Parathyroid adenoma (tissue), 2 donors: ENCODE measurements around the gene BSND.

Experiments used
- H2AFZ ChIP-seq: fragments of 300-600 bp; sonication (generic); one replicate; pipeline ENCODE4 v1.7.0; 2017; ENCODE audit warnings: antibody characterized with exemption, mild to moderate bottlenecking
- H3K27ac ChIP-seq: fragments of 300-600 bp; sonication (generic); one replicate; pipeline ENCODE4 v1.7.0; 2017
- H3K27me3 ChIP-seq: fragments of 300-600 bp; sonication (generic); one replicate; pipeline ENCODE4 v1.7.0; 2017; ENCODE audit warnings: low read length; ENCODE audit not compliant: control insufficient read depth, insufficient read depth
- H3K36me3 ChIP-seq: fragments of 300-600 bp; sonication (generic); one replicate; pipeline ENCODE4 v1.7.0; 2017; ENCODE audit warnings: low read length; ENCODE audit not compliant: control insufficient read depth, insufficient read depth
- H3K4me1 ChIP-seq: fragments of 300-600 bp; sonication (generic); one replicate; pipeline ENCODE4 v1.7.0; 2017; ENCODE audit warnings: control low read depth
- H3K4me2 ChIP-seq: fragments of 300-600 bp; sonication (generic); one replicate; pipeline ENCODE4 v1.7.0; 2017; ENCODE audit warnings: low read length
- H3K4me3 ChIP-seq: fragments of 300-600 bp; sonication (generic); one replicate; pipeline ENCODE4 v1.7.0; 2017; ENCODE audit warnings: low read depth, low read length
- H3K79me2 ChIP-seq: fragments of 300-600 bp; sonication (generic); one replicate; pipeline ENCODE4 v1.7.0; 2017; ENCODE audit warnings: control low read depth
- H3K9ac ChIP-seq: fragments of 300-600 bp; sonication (generic); one replicate; pipeline ENCODE4 v1.7.0; 2017; ENCODE audit warnings: mild to moderate bottlenecking
- H3K9me3 ChIP-seq: fragments of 300-600 bp; sonication (generic); one replicate; pipeline ENCODE4 v1.7.0; 2017; ENCODE audit warnings: low read length; ENCODE audit not compliant: control insufficient read depth
- CTCF ChIP-seq: fragments of 300-600 bp; sonication (generic); IDR thresholded peaks from one replicate; pipeline ENCODE4 v1.7.0; 2017; ENCODE audit warnings: antibody characterized with exemption, mild to moderate bottlenecking
- donor health status: primary hyperparathyroidism.

The BSND gene

DNA sequence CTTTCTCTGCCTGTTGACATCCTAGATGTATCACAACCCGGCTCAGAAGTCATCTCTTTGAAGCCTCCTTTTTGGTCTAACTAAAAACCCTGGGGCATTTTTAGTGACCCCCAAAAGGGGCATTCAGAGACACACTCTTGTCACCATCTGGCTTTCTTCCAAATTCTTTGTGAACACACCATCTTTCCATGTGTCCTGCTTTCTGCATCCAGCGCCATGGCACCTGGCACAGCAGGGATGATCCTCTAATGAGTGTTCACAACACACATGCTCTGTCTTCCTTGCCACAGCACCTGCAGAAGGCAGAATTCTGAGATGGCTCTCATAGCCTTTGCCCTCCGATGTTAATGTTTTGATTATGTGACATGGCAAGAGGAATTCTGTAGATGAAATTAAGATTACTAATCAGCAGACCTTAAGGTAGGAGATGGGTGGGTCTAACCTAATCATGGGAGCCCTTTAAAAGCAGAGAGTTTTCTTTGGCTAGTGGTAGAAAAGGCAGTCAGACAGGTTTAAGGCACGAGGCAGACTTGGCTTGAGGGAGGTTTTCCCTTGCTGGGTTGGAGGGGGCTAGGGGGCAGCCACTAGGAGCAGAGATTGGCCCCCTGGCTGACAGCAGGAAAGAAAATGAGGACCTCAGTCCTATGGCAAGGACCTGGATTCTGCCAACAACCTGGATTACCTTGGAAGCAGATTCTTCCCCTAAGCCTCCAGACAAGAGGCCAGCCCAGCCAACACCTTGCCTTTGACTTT lies 23.2 kb upstream of the BSND start:
- Histone ChIP-seq H3K79me2 (no peaks in the 10 kb centered on the region), H2AFZ (no peak overlapping the region), H3K4me3 (no peak overlapping the region), H3K4me1 (peaks cover 8% of the 10 kb centered on the region), H3K9ac (no peak overlapping the region), H3K4me2 (no peak overlapping the region), H3K36me3 (no peaks in the 10 kb centered on the region), H3K9me3 (no peaks in the 10 kb centered on the region), H3K27ac (no peak overlapping the region), H3K27me3 (no peaks in the 10 kb centered on the region)
- no peak for TF ChIP-seq CTCF

DNA sequence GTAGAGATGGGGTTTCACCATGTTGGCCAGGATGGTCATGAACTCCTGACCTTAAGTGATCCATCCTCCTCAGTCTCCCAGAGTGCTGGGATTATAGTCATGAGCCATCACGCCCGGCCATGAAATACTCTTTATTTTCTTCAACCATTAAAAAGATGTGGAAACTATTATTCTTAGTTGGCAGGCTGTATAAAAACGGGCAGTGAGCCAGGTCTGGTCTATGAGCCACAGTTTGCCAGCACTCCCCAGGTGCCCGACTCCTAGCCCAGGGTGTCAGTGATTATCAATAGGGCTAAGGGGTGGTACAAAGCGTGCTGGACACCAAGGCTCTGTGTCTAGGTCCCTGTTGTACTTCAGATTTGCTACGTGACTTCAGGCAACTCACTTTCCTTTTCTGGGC lies 22.0 kb upstream of the BSND start:
- Histone ChIP-seq H3K9me3 (no peaks in the 10 kb centered on the region), H3K27me3 (no peaks in the 10 kb centered on the region), H3K4me1 (peaks cover 8% of the 10 kb centered on the region), H3K36me3 (no peaks in the 10 kb centered on the region), H3K9ac (no peak overlapping the region), H3K27ac (no peak overlapping the region), H3K4me3 (no peak overlapping the region), H3K4me2 (no peak overlapping the region), H2AFZ (no peak overlapping the region), H3K79me2 (no peaks in the 10 kb centered on the region)
- TF ChIP-seq CTCF: no peak

GRCh38 chr1:54977533-54978297 lies 21.0 kb upstream of the BSND start:
- Histone ChIP-seq H3K9ac (no peak overlapping the region), H3K4me3 (peak overlapping the region; percentile 19), H3K27me3 (no peaks in the 10 kb centered on the region), H3K4me2 (peak overlapping the region; percentile 36), H3K79me2 (no peaks in the 10 kb centered on the region), H3K9me3 (no peaks in the 10 kb centered on the region), H3K27ac (peak overlapping the region; percentile 36), H2AFZ (no peak overlapping the region), H3K4me1 (peaks cover 8% of the 10 kb centered on the region), H3K36me3 (no peaks in the 10 kb centered on the region)
- no peak for TF ChIP-seq CTCF

GRCh38 chr1:54978528-54979326 lies 20.0 kb upstream of the BSND start:
- H3K36me3 ChIP-seq: no peaks in the 10 kb centered on the region

More at GRCh38 chr1:54978528-54979326, 20.0 kb upstream of the BSND start:
- H3K27me3 ChIP-seq: no peaks in the 10 kb centered on the region
- no peaks in the 10 kb centered on the region for H3K9me3 ChIP-seq
- no peak overlapping the region for H3K4me3 ChIP-seq
- H2AFZ ChIP-seq: no peak overlapping the region
- no peak overlapping the region for H3K4me2 ChIP-seq
- H3K27ac ChIP-seq: no peak overlapping the region
- no peak overlapping the region for H3K9ac ChIP-seq
- peaks cover 8% of the 10 kb centered on the region for H3K4me1 ChIP-seq
- TF ChIP-seq CTCF: no peak
- no peaks in the 10 kb centered on the region for H3K79me2 ChIP-seq
